GM23248 (cell line): ENCODE data around the gene ALDH1A2.

Experiments
- EZH2 ChIP-seq: fragments of 200-600 bp; sonication (generic); IDR thresholded peaks from 2 replicates; pipeline ENCODE4 v1.6.1; 2018; ENCODE audit warnings: antibody characterized with exemption, mild to moderate bottlenecking; ENCODE audit not compliant: insufficient read depth, poor library complexity, severe bottlenecking
- EZH2phosphoT487 ChIP-seq: fragments of 200-600 bp; sonication (generic); IDR thresholded peaks from 2 replicates; pipeline ENCODE4 v1.6.1; 2018; ENCODE audit warnings: antibody characterized with exemption, moderate library complexity, mild to moderate bottlenecking, low read depth; ENCODE audit not compliant: insufficient read depth

- TF ChIP-seq EZH2 (no peak), EZH2phosphoT487 (no peak)
Observed at GRCh38 chr15:58016581-58017175, 48.8 kb downstream of the ALDH1A2 start.
